ENCODE results near the gene CSF3.

The CSF3 gene

DNA sequence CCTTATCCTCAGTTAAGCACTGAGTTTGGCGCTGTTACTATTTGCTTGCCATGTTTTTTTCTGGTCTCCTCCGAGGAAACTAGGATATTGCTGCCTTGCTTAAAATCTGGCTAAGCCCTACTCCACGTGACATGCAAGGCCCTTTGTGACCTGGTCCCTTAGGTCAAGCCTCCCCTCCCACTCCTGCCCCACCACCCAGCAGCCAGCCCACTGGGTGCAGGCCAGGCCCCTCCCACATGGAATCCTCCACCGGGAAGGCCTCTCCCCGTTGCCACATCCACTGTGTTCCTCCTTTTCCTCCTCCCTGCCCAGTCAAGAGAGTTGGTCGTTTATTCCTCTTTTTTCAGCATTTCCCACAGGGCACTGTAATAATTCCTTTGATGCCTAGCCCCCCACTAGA is 18.4 kb upstream of the CSF3 start:
- no peak for ATAC-seq
- TF ChIP-seq ESRRG (CRISPR knock-in tag; IDR thresholded peaks at IDR 0.05), result no peak
- no peak for TF ChIP-seq BACH2 (CRISPR knock-in tag; IDR thresholded peaks at IDR 0.05; ENCODE audit: borderline replicate concordance)
- TF ChIP-seq, protein P1, sequence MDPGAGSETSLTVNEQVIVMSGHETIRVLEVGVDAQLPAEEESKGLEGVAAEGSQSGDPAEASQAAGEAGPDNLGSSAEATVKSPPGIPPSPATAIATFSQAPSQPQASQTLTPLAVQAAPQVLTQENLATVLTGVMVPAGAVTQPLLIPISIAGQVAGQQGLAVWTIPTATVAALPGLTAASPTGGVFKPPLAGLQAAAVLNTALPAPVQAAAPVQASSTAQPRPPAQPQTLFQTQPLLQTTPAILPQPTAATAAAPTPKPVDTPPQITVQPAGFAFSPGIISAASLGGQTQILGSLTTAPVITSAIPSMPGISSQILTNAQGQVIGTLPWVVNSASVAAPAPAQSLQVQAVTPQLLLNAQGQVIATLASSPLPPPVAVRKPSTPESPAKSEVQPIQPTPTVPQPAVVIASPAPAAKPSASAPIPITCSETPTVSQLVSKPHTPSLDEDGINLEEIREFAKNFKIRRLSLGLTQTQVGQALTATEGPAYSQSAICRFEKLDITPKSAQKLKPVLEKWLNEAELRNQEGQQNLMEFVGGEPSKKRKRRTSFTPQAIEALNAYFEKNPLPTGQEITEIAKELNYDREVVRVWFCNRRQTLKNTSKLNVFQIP (CRISPR knock-in tag; IDR thresholded peaks at IDR 0.05; ENCODE audit: borderline replicate concordance, low read depth), result no peak
- TF ChIP-seq ISL1 (CRISPR knock-in tag; IDR thresholded peaks at IDR 0.05), result no peak
- TF ChIP-seq ZNF70 (CRISPR knock-in tag; IDR thresholded peaks at IDR 0.05), result no peak
- no peak for TF ChIP-seq CSDC2 (CRISPR knock-in tag; IDR thresholded peaks at IDR 0.05)
- TF ChIP-seq GLIS3 (CRISPR knock-in tag; IDR thresholded peaks at IDR 0.05), result no peak
- TF ChIP-seq ARNTL (CRISPR knock-in tag; IDR thresholded peaks at IDR 0.05; ENCODE audit: borderline replicate concordance, low read depth), result no peak
- TF ChIP-seq ZC3H10 (CRISPR knock-in tag; IDR thresholded peaks at IDR 0.05), result no peak
- no peak for TF ChIP-seq SNAI2 (CRISPR knock-in tag; IDR thresholded peaks at IDR 0.05)
- no peak for TF ChIP-seq ZFP3 (CRISPR knock-in tag; IDR thresholded peaks at IDR 0.05)
- TF ChIP-seq, protein P2, sequence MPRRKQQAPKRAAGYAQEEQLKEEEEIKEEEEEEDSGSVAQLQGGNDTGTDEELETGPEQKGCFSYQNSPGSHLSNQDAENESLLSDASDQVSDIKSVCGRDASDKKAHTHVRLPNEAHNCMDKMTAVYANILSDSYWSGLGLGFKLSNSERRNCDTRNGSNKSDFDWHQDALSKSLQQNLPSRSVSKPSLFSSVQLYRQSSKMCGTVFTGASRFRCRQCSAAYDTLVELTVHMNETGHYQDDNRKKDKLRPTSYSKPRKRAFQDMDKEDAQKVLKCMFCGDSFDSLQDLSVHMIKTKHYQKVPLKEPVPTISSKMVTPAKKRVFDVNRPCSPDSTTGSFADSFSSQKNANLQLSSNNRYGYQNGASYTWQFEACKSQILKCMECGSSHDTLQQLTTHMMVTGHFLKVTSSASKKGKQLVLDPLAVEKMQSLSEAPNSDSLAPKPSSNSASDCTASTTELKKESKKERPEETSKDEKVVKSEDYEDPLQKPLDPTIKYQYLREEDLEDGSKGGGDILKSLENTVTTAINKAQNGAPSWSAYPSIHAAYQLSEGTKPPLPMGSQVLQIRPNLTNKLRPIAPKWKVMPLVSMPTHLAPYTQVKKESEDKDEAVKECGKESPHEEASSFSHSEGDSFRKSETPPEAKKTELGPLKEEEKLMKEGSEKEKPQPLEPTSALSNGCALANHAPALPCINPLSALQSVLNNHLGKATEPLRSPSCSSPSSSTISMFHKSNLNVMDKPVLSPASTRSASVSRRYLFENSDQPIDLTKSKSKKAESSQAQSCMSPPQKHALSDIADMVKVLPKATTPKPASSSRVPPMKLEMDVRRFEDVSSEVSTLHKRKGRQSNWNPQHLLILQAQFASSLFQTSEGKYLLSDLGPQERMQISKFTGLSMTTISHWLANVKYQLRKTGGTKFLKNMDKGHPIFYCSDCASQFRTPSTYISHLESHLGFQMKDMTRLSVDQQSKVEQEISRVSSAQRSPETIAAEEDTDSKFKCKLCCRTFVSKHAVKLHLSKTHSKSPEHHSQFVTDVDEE (CRISPR knock-in tag; IDR thresholded peaks at IDR 0.05), result no peak
- TF ChIP-seq TOX (CRISPR knock-in tag; IDR thresholded peaks at IDR 0.05; ENCODE audit: borderline replicate concordance), result no peak
- TF ChIP-seq PPARA (CRISPR knock-in tag; IDR thresholded peaks at IDR 0.05; ENCODE audit: borderline replicate concordance), result no peak
- TF ChIP-seq, protein P3, sequence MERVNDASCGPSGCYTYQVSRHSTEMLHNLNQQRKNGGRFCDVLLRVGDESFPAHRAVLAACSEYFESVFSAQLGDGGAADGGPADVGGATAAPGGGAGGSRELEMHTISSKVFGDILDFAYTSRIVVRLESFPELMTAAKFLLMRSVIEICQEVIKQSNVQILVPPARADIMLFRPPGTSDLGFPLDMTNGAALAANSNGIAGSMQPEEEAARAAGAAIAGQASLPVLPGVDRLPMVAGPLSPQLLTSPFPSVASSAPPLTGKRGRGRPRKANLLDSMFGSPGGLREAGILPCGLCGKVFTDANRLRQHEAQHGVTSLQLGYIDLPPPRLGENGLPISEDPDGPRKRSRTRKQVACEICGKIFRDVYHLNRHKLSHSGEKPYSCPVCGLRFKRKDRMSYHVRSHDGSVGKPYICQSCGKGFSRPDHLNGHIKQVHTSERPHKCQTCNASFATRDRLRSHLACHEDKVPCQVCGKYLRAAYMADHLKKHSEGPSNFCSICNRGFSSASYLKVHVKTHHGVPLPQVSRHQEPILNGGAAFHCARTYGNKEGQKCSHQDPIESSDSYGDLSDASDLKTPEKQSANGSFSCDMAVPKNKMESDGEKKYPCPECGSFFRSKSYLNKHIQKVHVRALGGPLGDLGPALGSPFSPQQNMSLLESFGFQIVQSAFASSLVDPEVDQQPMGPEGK (CRISPR knock-in tag; IDR thresholded peaks at IDR 0.05; ENCODE audit: borderline replicate concordance), result no peak
- no peak for TF ChIP-seq RARB (CRISPR knock-in tag; IDR thresholded peaks at IDR 0.05)
- TF ChIP-seq TCF4 (CRISPR knock-in tag; IDR thresholded peaks at IDR 0.05; ENCODE audit: borderline replicate concordance), result no peak

DNA sequence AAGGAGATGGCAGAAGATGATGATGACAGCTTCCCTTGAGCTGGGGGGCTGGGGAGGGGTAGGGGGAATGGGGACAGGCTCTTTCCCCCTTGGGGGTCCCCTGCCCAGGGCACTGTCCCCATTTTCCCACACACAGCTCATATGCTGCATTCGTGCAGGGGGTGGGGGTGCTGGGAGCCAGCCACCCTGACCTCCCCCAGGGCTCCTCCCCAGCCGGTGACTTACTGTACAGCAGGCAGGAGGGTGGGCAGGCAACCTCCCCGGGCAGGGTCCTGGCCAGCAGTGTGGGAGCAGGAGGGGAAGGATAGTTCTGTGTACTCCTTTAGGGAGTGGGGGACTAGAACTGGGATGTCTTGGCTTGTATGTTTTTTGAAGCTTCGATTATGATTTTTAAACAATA is 17.7 kb upstream of the CSF3 start:
- ATAC-seq, result no peak; the same call in 2 of the 3 replicates
- TF ChIP-seq ARNTL (CRISPR knock-in tag; IDR thresholded peaks at IDR 0.05; ENCODE audit: borderline replicate concordance, low read depth) (no peak), SNAI2 (CRISPR knock-in tag; IDR thresholded peaks at IDR 0.05) (no peak), CSDC2 (CRISPR knock-in tag; IDR thresholded peaks at IDR 0.05) (no peak), ZFP3 (CRISPR knock-in tag; IDR thresholded peaks at IDR 0.05) (no peak), ZNF70 (CRISPR knock-in tag; IDR thresholded peaks at IDR 0.05) (no peak), GLIS3 (CRISPR knock-in tag; IDR thresholded peaks at IDR 0.05) (no peak), TCF4 (CRISPR knock-in tag; IDR thresholded peaks at IDR 0.05; ENCODE audit: borderline replicate concordance) (no peak), BACH2 (CRISPR knock-in tag; IDR thresholded peaks at IDR 0.05; ENCODE audit: borderline replicate concordance) (no peak)
- TF ChIP-seq, protein P3 (CRISPR knock-in tag; IDR thresholded peaks at IDR 0.05; ENCODE audit: borderline replicate concordance), result no peak
- TF ChIP-seq, protein P4, sequence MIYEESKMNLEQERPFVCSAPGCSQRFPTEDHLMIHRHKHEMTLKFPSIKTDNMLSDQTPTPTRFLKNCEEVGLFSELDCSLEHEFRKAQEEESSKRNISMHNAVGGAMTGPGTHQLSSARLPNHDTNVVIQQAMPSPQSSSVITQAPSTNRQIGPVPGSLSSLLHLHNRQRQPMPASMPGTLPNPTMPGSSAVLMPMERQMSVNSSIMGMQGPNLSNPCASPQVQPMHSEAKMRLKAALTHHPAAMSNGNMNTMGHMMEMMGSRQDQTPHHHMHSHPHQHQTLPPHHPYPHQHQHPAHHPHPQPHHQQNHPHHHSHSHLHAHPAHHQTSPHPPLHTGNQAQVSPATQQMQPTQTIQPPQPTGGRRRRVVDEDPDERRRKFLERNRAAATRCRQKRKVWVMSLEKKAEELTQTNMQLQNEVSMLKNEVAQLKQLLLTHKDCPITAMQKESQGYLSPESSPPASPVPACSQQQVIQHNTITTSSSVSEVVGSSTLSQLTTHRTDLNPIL (CRISPR knock-in tag; IDR thresholded peaks at IDR 0.05; ENCODE audit: low read depth), result no peak
- TF ChIP-seq, protein P1 (CRISPR knock-in tag; IDR thresholded peaks at IDR 0.05; ENCODE audit: borderline replicate concordance, low read depth), result no peak

Data from SK-N-SH treated with all-trans-retinoic acid at 6 μM for 48 hours (cell line).